ENCODE results near the gene SLC2A14.
"Not testable (repeated sequence)": the region's sequence is repeated elsewhere in the genome, so short reads cannot be mapped to it uniquely, and the experiment has no call there.

Gene SLC2A14

DNA sequence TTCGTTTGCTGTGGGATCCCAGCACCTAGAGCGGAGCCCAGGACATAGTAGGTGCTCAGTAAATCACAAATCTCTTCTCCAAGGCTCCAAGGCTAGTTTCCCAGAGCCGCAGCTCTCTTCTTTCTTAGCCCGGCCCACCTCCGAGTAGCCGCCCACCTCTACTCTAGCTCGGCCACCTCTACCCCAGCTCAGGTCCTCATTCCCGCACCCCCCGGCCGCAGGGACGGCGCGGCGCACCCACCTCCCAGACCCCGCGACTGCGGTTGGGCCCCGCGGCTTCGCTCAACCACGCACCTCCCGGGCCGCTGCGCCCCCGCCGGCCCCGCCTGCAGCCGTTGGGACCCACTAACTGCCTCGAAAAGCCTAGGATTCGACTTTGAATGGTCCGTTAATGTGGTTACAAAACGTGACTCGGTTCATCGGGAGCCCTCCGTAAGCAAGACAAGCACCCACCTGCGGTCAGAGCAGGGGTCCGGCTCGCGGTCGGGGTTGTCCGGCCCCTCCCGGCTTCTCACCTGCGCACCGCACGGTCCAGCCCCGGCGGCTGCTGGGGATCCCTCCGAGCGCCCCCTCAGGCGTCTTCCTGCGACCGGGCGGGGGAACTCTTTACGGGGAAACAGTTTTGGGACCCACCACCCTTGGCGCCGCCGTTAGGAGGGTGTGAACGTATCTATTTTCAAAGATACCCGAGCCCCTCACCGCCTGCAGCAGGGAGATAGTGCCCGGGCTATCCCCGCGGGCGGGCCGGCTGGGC lies at the start of gene SLC2A14:
TSS of gene SLC2A14 (minus strand) at position 350 of the 754 bp plus-strand sequence. CDS start 3,035 bp downstream, outside the sequence.
- DNase-seq (ENCODE audit: extremely low read depth in 1 of 2, low read depth in 1 of 2) = no peak

DNA sequence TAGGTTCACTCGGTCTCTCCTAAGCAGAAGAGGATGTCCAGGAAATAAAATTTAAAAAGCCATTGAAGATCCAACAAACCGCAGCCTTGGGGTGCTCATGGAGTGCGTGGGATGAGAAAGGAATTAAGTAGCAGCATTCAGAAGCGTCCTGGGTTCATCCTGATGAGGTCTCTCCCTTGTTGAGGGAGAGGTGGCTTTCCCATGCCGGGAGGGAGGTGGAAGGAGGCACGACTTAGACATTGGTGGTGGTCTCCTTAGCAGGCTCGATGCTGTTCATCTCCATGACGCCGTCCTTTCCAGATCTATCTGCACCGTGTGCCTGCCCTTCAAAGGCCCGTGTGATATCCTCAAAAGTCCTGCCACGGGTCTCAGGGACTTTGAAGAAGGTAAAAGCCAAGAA lies 48.5 kb upstream of the SLC2A14 start:
- DNase-seq (ENCODE audit: extremely low read depth in 1 of 2, low read depth in 1 of 2) = not testable (repeated sequence)

DNA sequence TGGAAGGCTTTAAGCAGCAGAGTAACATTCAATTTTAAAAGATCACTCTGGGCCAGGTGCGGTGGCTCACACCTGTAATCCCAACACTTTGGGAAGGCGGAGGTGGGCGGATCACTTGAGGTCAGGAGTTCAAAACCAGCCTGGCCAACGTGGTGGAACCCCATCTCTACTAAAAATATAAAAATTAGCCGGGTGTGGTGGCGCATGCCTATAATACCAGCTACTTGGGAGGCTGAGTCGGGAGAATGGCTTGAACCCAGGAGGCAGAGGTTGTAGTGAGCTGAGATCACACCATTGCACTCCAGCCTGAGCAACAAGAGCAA lies 45.5 kb upstream of the SLC2A14 start:
- DNase-seq (ENCODE audit: extremely low read depth in 1 of 2, low read depth in 1 of 2) = not testable (repeated sequence)

DNA sequence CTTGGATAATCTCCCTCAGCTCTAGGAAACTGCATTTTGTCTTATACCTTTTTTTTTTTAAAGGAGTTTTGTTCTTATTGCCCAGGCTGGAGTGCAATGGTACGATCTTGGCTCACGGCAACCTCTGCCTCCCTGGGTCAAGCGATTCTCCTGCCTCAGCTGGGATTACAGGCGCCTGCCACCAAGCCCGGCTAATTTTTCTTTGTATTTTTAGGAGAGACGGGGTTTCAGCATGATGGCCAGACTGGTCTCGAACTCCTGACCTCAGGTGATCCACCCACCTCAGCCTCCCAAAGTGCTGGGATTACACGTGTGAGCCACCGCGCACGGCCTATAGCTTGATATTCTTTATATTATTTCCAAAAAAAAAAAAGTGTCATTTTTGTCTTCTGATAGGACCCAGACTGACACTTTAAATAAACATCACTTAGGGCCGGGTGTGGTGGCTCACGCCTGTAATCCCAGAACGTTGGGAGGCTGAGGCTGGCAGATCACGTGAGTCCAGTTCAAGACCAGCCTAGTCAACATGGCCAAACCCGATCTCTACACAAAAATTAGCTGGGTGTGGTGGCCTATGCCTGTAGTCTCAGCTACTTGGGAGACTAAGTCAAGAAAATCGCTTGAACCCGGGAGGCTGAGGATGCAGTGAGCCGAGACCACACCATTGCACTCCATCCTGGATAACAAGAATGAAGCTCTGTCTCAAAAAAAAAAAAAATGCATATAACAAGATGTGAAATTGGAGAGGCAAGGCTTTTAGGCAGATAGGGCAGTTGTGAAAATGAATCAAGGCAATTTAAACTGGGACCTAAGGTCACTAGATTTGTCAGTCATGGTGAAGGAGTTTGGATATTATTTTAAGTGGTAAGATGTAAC lies 44.9 kb upstream of the SLC2A14 start:
- no peak for DNase-seq (ENCODE audit: extremely low read depth in 1 of 2, low read depth in 1 of 2)

DNA sequence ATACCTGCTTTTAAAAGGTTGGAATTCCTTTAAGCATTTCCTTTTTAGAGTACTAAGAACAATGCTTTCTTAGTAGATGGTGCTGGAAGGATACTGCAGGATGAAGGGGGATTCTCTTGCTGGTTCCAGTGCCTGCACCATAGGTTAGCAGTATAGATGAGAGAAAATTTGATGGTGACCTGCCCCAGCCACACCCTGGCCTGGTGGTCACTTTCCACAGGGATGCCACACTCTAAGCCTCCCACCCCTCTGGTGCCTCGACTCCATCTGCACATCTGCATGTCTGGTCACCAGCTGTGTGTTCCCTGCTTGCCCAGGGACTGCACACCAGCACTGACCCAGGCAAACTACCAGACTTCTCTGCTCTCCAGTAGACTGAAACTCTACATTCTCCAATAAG lies 44.2 kb upstream of the SLC2A14 start:
- no peak for DNase-seq (ENCODE audit: extremely low read depth in 1 of 2, low read depth in 1 of 2)

DNA sequence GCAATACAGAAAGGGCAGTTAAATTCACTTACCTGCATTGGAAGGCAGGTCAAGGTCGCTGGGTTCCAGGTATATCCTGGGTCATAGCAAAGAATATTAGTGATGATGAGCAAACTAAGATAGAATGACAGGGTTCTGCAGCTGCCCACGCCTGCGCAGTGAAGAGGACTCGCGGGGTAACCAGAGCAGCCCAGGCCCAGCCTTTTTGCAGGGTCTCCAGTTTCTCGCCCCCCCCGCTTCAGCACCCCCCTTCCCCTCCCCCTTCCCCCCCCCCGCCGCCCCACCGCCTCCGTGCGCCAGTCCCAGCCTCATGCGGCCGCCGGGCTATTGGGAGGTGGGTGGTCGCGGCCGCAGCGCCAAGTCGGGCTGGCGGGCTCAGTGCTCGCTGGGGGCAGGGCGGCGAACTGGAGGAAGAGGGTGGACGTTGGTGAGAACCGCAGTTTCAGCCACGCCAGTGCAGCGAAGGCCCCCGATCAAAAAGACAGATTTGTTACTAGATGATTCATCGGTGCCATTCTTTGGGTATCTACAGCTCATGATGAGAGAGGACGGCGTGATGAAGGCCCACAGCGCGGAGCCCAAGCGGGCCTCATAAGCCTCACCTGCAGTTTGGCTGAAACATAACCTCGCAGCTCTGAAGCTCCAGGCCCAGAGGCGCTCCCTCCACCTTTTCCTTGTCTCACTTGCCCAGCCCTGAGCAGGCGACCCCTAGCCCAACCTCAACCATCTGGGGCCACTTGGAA lies 43.1 kb upstream of the SLC2A14 start:
- no peak for DNase-seq (ENCODE audit: extremely low read depth in 1 of 2, low read depth in 1 of 2)

DNA sequence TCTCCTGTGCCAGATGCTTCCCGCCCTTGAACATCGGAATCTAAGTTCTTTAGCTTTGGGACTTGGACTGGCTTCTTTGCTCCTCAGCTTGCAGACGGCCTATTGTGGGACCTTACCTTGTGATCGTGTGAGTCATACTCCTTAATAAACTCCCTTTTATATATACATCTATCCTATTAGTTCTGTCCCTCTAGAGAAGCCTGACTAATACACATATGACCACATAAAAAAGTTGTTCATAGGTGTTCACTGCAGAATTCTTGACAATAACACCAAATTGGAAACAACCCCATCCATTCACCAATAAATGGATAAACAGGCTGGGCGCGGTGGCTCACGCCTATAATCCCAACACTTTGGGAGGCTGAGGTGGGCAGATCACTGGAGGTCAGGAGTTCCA lies 37.4 kb upstream of the SLC2A14 start:
- DNase-seq (ENCODE audit: extremely low read depth in 1 of 2, low read depth in 1 of 2) = not testable (repeated sequence)

DNA sequence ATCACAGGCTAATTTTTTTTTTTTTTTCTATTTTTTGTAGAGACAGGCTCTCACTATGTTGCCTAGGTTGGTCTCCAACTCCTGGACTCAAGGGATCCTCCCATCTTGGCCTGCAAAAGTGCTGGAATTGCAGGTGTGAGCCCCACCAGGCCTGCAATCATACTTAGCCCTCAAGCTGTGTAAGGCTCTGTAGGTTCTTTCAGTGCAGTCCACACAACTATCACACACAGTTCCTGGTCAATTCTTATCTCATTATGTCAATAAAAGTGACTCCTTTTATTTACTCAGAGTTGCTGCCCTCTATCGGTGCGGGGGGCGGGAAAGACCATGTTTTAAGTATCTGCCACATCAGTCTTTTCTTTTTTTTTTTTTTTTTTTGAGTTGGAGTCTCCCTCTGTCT lies 34.3 kb upstream of the SLC2A14 start:
- DNase-seq (ENCODE audit: extremely low read depth in 1 of 2, low read depth in 1 of 2) = peak in 1 of 2 donors; percentile 17

DNA sequence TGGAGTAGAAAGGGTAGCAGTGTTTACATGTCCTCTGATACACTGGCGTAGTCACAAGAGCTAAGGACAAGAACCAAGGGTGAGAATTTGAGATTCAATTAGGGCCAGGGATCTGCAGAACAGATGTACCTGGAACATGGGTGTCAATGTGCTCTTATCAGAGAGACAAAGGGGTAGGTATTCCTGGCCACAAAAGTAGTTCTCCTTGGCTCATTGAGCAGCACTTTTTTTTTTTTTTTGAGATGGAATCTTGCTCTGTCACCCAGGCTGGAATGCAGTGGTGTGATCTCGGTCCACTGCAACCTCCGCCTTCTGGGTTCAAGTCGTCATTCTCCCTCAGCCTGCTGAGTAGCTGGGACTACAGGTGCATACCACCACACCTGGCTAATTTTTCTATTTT lies 33.6 kb upstream of the SLC2A14 start:
- not testable (repeated sequence) for DNase-seq (ENCODE audit: extremely low read depth in 1 of 2, low read depth in 1 of 2)

DNA sequence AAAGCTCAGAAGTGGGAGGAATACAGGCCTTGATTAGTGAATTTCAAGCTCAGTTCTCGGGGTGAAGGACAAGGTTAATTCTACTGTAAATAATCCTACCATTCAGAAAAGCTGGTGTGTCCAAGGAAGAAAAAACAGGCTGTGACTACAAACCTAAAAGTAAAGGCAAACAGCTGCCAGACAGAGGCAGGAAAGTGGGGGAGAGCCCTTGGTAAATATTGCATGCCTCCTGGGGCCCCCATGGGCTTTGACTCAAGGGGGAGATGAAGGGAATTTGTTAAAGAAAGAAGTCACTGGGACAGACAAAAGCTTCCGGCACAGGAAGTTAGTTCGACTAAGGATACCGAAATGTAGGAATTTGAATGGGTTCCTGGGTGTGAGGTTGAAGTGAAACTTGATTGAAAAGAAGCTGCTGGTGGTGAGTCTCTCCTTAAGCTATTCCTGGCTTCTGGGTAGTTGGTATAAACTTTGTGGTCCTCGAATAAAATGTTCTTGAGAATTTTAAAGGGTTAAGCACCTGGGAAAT lies 32.9 kb upstream of the SLC2A14 start:
- not testable (repeated sequence) for DNase-seq (ENCODE audit: extremely low read depth in 1 of 2, low read depth in 1 of 2)

DNA sequence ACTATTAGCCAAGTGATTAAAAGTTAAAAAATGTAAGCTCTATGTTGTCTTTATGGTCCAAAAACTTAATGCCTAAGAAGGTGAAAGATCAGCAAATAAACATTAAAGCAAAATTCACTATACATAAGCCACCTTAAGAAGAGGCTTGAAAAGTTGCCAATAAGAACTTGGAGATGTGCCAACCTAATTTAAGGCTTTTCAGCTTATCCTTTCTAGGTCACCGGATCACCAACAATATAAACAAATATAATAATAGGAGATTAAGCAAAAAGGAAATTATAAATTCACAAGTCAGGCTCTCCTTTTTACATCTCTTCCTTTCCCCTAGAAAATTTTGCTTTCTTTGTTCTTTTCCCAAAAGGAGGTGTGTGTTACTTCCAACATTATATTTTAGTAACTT lies 32.4 kb upstream of the SLC2A14 start:
- no peak for DNase-seq (ENCODE audit: extremely low read depth in 1 of 2, low read depth in 1 of 2)

DNA sequence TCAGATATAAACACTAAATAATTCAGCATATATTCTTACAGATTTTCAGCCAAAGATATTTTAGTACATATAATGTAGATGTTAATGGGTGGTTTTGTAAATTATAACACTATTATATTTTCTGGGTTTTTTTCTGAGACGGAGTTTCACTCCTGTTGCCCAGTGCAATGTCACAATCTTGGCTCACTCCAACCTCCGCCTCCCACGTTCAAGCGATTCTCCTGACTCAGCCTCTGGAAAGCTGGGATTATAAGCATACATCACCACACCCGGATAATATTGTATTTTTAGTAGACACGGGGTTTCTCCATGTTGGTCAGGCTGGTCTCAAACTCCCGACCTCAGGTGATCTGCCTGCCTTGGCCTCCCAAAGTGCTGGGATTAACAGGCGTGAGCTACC lies 29.7 kb upstream of the SLC2A14 start:
- not testable (repeated sequence) for DNase-seq (ENCODE audit: extremely low read depth in 1 of 2, low read depth in 1 of 2)

DNA sequence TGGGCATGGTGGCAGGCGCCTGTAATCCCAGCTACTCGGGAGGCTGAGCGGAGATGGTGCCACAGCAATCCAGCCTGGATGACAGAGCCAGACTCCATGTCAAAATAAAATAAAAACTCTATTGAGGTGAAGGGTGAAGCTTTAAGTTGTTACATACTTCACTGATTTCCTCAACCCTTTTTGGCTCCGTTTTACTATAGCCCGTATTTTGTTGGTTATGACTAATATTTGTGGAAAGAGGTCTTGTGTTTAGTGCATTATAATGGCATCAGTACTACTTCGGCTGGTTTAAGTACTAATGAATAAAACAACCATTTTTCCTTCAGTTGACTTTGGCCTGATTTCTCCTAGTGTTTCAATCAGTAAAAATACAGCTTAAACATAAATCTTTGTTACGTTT lies 27.0 kb upstream of the SLC2A14 start:
- DNase-seq (ENCODE audit: extremely low read depth in 1 of 2, low read depth in 1 of 2) = no peak

DNA sequence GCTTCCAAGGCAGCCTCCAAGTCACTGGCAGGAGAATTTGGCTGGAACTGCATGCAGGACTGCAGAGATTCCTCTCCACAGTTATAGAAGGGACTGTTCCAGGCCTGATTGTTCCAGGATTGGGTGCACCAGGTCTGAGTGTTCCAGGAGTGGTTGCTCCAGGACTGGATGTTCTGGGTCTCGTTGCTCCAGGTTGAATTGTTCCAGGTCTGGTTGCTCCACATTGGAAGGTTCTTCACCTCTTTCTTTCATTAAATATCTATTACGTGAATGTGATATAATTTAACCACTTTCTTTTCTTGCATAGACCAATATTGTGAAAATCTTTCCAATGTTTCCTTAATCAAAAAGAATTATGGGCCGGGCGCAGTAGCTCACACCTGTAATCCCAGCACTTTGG lies 24.0 kb upstream of the SLC2A14 start:
- not testable (repeated sequence) for DNase-seq (ENCODE audit: extremely low read depth in 1 of 2, low read depth in 1 of 2)

DNA sequence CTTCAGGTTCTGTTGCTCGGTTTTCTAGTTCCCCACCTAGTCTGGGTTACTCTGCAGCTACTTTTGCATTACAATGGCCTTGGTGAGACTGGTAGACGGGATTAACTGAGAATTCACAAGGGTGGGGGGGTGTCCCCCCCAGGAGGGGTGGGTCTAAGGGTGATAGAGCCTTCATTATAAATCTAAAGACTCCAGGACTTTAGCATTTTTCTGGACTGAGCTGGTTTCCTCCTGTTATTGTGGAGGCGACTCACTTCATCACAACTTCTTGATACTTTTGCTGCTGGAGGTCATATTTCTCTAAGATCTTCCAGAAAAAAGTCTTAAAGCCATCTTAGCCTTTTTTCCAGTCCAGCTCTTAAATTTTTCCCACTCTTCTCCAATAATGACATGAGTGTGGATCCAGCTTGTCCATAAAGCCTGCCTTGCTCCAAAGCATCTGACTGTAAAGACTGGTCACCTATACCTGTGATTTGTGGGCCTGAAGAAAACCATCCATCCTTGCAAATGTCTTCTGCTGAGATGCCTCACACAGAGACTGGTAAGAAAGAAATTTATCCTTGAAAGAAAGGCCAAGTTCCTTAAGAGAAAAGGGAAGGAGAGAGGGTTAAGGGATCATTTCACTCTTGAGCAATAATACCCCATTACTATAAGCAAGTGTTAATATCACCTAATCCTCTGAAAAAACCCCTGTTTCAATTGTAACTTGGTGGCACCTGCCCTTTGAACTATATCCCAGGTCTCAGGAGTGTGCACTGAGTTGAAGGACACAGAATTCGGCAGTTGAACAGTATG lies 19.7 kb upstream of the SLC2A14 start:
- no peak for DNase-seq (ENCODE audit: extremely low read depth in 1 of 2, low read depth in 1 of 2)

DNA sequence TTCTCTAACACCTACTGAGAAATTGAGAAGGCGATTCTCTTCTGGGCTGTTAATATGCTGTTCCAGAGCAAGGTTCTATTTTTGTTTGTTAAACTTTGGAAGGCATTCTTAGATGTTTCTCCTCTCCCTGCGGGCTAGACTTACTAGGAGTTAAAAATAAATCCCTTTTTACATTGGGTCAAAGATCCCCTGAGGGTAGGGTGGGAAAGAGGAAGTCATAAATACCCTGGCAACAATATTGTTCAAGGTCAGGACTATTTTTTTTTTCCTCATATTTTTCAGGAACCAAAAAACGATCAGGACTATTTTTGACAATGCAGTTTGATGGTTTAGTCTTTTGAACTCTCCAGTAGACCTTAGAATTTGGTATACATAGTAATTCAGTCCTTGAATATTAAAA lies 12.0 kb upstream of the SLC2A14 start:
- DNase-seq (ENCODE audit: extremely low read depth in 1 of 2, low read depth in 1 of 2) = no peak

DNA sequence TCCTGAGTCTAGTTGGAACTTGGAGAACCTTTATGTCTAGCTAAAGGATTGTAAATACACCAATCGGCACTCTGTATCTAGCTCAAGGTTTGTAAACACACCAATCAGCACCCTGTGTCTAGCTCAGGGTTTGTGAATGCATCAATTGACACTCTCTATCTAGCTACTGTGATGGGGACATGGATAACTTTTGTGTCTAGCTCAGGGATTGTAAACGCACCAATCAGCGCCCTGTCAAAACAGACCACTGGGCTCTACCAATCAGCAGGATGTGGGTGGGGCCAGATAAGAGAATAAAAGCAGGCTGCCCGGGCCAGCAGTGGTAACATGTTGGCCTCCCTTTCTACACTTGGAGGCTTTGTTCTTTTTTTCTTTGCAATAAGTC lies 9.0 kb upstream of the SLC2A14 start:
- DNase-seq (ENCODE audit: extremely low read depth in 1 of 2, low read depth in 1 of 2) = not testable (repeated sequence)

DNA sequence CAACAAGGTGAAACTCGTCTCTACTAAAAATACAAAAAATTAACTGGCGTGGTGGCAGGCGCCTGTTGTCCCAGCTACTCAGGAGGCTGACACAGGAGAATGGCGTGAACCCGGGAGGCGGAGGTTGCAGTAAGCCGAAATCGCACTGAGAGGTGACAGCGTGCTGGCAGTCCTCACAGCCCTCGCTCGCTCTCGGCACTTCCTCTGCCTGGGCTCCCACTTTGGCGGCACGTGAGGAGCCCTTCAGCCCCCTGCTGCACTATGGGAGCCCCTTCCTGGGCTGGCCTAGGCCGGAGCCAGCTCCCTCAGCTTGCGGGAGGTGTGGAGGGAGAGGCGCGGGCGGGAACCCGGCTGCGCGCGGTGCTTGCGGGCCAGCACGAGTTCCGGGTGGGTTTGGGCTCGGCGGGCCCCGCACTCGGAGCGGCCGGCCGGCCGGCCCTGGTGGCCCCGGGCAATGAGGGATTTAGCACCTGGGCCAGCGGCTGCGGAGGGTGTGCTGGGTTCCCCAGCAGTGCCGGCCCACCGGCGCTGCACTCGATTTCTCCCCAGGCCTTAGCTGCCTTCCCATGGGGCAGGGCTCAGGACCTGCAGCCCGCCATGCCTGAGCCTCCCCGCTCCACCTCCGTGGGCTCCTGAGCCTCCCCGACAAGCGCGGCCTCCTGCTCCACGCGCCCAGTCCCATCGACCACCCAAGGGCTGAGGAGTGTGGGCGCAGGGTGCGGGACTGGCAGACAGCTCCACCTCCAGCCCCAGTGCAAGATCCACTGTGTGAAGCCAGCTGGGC lies 8.4 kb upstream of the SLC2A14 start:
- not testable (repeated sequence) for DNase-seq (ENCODE audit: extremely low read depth in 1 of 2, low read depth in 1 of 2)

DNA sequence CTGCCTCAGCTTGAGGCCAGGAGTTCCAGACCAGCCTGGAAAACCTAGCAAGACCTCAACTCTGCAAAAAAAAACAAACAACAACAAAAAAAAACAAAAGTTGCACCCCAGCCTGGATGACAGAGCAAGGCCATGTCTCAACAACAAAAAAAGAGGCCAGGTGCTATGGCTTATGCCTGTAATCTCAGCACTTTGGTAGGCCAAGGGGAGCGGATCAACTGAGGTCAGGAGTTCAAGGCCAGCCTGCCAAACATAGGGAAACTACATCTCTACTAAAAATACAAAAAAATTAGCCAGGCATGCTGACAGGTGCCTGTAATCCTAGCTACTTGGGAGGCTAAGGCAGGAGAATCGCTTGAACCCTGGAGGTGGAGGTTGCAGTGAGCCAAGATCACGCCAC lies 6.5 kb upstream of the SLC2A14 start:
- no peak for DNase-seq (ENCODE audit: extremely low read depth in 1 of 2, low read depth in 1 of 2)

DNA sequence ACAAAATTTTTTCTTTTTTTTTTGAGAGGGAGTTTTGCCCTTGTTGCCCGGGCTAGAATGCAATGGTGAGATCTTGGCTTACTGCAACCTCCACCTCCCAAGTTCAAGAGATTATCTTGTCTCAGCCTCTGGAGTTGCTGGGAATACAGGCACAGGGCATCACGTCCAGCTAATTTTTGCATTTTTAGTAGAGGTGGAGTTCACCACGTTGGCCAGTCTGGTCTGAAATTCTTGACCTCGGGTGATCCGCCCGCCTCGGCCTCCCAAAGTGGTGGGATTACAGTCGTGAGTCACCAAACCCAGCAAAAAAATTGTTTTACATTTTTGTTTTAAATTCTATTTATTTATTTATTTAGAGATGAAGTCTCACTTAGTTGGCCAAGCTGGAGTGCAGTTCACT lies 4.7 kb upstream of the SLC2A14 start:
- DNase-seq (ENCODE audit: extremely low read depth in 1 of 2, low read depth in 1 of 2) = no peak
